ENCODE measurements around the gene MANSC1.
"Not testable (repeated sequence)": the region's sequence is repeated elsewhere in the genome, so short reads cannot be mapped to it uniquely, and the experiment has no call there.

MANSC1 gene

GRCh38 chr12:12323118-12323517 is 26.9 kb downstream of the MANSC1 start:
- TF ChIP-seq, protein P1, sequence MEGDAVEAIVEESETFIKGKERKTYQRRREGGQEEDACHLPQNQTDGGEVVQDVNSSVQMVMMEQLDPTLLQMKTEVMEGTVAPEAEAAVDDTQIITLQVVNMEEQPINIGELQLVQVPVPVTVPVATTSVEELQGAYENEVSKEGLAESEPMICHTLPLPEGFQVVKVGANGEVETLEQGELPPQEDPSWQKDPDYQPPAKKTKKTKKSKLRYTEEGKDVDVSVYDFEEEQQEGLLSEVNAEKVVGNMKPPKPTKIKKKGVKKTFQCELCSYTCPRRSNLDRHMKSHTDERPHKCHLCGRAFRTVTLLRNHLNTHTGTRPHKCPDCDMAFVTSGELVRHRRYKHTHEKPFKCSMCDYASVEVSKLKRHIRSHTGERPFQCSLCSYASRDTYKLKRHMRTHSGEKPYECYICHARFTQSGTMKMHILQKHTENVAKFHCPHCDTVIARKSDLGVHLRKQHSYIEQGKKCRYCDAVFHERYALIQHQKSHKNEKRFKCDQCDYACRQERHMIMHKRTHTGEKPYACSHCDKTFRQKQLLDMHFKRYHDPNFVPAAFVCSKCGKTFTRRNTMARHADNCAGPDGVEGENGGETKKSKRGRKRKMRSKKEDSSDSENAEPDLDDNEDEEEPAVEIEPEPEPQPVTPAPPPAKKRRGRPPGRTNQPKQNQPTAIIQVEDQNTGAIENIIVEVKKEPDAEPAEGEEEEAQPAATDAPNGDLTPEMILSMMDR (IDR thresholded peaks at IDR 0.05; ENCODE audit: low read depth, low read length) = no peak
- no peak for DNase-seq (ENCODE audit: extremely low read depth, low read depth)

DNA sequence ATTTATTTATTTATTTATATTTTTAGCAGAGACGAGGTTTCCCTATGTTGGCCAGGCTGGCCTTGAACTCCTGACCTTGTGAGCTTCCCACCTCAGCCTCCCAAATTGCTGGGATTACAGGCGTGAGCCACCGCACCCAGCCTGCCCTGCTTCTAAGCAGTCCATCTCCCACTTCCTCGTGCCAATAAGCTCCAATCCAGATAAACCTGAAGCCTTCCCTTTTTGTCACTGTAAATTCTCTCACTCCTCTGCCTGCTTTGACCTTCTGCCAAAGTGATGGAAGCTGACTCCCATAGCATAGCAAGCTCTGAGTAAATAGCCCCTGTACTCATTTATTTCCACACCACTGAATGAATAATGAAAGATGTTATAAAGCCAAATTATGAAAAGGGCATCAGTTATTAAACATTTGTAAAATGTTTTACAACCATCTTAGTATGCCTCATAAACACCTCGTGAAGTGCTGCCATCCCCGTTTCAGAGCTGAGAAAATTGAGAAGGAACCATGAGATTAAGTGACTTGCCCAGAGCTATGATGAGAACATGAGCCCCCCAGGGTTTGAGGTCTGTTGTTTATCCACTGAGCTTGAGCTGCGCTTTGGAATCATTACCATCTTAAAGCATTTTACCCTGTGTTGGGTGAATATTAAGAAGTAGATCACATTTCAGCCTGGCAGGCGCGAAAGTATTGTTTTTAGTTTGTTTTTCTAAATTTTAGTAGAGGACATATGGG is 30.4 kb downstream of the MANSC1 start:
- TF ChIP-seq, protein P1 (IDR thresholded peaks at IDR 0.05; ENCODE audit: low read depth, low read length) = no peak
- no peak for DNase-seq (ENCODE audit: extremely low read depth, low read depth)

DNA sequence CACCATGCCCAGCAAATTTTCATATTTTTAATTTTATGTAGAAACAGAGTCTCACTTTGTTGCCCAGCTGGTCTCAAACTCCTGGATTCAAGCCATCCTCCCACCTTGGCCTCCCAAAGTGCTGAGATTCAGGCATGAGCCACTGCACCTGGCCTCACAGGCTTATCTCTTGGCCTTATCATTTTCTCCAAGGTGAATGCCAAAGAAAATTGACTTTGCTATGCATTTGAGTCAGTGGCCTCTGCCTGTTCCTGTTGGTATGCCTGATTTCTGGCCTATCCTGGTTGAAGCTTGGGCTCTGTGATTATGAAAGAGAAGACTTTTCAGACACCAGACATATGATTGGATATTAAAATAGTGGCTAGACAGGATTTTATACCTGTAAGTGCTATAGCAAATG is 34.2 kb downstream of the MANSC1 start:
- TF ChIP-seq, protein P1 (IDR thresholded peaks at IDR 0.05; ENCODE audit: low read depth, low read length) = no peak
- DNase-seq (ENCODE audit: extremely low read depth, low read depth) = no peak

- not testable (repeated sequence) for DNase-seq (ENCODE audit: extremely low read depth, low read depth)
Measured at GRCh38 chr12:12310695-12311094, 39.3 kb downstream of the MANSC1 start.

DNA sequence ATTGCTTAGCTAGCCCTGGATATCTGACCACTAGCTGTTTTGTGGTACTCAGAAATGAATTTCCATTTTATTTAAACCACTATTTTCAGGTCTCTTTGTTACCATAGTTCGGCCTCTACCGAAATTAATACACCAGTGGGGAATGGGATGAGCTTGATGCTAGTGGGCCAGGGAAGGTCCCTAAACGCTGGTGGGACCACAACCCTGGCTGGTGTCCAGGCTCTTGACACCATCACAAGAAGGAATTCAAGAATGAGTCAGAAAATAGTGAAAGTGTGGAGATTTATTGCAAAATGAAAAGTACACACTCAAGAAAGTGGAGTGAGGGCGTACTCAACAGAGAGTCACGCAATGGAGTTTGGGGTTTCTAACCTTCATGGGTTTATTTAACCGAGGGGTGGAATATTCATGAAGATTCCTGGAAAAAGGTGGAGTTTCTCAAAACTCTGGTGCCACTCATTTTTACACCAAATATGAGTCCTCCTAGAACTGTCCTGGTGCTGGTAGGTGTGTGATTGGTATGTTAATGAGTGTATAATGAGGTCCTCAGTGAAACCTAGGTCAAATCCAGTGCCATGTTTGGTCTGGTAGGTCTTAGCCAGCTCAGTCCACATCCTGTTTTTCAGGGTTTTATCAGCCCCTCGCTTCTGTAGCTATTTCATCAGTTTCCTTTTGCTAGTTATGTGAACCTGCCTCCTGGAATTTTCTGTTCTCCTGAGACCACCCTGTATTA is 44.3 kb downstream of the MANSC1 start:
- DNase-seq (ENCODE audit: extremely low read depth, low read depth) = no peak
- TF ChIP-seq, protein P1 (IDR thresholded peaks at IDR 0.05; ENCODE audit: low read depth, low read length) = no peak

DNA sequence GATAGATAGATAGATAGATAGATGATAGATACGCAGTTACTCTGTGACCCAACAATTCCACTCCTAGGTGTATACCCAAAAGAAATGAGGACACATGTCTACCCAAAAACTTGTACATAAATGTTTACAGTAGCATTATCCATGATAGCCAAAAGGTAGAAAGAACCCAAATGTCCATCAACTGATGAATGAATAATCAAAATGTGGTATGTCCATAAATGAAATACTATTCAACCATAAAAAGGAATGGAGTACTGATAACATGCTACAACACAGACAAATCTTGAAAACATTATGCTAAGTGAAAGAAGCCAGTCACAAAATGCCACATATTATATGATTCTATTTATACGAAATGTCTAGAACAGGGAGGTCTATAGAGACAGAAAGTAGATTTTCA is 47.1 kb downstream of the MANSC1 start:
- no peak for DNase-seq (ENCODE audit: extremely low read depth, low read depth)
- TF ChIP-seq, protein P1 (IDR thresholded peaks at IDR 0.05; ENCODE audit: low read depth, low read length) = no peak

DNA sequence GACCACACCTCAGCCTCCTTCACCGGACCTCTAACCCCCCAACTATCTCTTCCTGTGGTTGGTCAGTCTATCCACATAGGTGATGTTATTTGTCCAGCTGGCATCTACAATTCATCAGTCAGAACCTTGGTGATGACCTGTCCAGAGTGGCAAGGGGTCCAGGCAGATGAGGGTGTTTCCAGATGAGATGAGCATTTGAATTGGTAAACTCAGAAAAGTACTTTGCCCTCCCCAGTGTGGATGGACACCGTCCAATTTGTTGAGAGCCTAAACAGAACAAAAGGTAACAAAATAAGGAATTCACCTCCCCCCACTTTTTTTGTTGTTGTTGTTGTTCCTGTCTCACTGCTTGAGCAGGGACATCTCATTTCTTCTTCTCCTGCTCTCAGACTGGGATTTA is 48.9 kb downstream of the MANSC1 start:
- no peak for DNase-seq (ENCODE audit: extremely low read depth, low read depth)

More for the DNA sequence above, 48.9 kb downstream of the MANSC1 start:
- TF ChIP-seq, protein P1 (IDR thresholded peaks at IDR 0.05; ENCODE audit: low read depth, low read length) = no peak

Measured in AG09319 (cell line).